ENCODE results near the gene SNAP25.

The SNAP25 gene

DNA sequence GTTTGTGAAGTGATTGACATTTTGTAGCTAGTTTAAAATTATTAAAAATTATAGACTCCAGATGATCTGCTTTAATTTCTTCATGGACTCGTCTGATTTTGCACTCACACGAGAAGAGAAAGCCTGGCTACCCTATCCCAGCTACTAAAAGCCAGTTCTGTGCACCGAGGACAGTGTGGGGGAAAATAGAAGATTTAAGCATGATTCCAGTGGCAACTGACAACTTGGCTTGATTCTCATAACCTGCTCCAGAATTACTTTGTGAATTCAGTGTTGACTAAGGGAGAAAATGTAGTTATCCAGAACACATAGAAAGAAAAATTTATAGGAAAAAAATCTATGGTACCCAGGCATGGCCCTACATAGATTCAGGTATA, 88.7 kb downstream of the SNAP25 start:
- DNase-seq: no peak

DNA sequence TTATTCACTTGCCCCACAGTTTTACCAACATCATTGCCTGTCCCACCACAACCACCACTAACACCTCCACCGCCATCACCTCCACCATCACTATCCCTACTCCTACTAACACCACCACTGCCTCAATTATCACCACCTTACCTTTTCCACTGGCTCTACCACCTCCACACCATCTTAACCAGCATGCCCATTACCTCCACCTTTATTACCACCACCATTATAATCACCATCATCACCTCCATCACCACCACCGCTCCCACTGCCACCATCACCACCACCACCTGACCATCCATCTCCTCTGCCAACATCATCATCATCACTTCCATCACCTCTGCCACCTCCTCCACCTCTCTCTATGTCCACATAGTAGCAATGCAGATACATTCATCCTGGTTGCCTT, 90.0 kb downstream of the SNAP25 start:
- no peak for DNase-seq

DNA sequence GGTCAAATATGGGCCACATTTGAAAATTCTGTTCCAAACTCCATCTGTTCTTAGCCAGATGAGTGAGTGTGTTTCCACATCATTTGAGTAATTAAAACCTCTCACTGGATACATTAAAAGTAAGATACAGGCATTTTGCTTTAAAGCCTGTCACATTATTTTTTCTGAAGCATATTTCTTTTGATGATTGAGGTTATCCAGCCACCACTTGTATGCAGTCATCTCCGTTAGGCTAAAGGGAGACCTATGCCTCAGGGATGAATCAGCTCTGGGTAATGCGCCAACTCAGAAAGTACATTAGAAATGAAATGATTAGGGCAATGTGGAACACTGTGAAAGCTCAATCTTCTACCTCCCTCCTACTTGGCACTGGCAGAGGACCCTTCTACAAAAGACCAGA, 90.7 kb downstream of the SNAP25 start:
- no peak for DNase-seq

DNA sequence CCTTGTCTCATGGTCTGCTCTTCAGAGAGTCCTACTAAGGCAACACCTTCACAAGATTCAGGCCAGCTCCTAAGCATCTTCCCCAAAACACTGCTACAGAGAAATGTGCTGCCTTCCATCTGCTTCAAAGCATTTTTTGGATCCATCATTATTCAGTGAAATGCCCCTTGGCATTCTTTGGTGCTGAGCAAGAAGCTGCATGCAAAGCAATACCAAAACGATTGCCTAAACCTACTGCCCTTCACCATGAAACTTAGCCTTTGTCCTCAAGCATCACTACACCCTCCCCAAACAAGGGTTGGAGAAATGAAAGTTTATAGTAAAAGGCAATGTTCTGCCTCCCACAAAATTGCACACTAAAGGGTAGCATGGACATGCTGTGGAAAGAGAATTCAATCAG, 93.5 kb downstream of the SNAP25 start:
- no peak for DNase-seq

DNA sequence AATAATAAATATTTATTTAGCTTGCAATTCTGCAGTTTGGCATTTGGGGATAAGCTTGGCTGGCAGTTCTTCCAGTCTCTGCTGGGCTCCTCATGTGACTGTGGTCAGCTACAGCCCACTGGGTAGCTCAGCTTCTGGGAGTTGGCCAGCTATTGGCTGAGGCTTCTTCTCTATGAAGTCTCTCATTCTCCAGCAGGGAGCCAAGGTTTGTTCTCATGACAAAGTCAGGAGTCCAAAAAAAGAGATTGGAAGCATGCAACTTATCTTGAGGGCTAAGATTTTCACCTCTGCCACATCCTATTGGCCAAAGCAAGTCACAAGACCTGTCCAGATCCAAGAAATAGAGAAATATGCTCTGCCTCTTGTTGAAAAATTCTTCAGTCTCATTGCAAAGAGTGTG, 94.6 kb downstream of the SNAP25 start:
- no peak for DNase-seq

DNA sequence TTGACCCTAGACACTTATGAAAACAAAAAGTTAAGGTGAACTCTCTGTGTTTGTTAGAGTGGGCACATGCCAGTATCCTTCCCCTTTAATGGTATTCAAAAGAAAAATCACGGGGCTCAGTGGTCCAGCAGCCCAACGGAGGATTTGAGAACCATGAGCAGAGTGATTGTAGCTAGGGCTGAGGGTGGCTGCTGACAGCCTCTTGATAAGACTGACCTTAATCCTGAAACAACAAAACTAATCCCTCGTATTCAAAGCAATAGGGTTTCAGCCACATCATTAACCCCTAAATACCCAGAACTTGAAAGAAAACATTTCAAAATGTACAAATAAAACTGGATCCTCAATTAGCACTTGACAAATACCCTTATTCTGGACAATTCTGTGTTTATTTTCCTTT, 95.1 kb downstream of the SNAP25 start:
- no peak for DNase-seq

DNA sequence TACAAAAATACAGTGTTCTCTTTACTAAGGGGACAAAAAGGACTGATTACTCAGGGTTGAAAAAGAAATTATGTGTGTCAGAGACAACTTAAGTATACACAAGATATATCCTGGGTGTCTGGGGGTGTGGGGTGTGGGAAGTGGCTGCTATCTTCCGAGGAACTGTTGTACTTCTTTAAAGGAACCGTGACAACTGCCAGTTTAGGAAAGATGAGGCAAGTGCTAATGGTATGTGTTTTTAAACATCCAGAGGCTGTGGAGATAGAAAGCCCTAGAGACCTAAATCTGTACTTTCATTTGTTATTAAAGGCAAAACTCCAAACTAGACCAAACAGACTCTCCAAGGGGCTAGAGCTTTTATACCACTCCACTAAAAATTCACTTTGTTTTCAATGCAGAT, 95.6 kb downstream of the SNAP25 start:
- no peak for DNase-seq

DNA sequence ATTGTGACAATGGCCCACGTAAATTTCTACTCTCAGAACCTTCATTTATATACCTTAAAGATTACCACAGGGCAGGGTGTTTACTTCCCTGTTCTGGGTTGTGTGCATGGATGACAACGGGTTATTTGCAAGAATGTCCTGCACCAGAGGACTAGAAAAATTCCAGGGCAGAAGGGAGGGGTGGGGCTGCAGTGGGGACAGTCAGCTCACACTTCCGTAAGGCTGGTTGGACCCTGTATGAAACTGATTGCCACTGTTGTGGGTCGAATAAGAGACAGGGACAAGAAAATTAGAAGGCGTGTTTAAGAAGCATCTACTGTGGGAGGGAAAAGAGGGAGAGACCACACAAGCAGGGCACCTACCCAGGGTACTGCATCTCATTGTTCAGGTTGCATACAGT, 96.5 kb downstream of the SNAP25 start:
- DNase-seq: no peak

DNA sequence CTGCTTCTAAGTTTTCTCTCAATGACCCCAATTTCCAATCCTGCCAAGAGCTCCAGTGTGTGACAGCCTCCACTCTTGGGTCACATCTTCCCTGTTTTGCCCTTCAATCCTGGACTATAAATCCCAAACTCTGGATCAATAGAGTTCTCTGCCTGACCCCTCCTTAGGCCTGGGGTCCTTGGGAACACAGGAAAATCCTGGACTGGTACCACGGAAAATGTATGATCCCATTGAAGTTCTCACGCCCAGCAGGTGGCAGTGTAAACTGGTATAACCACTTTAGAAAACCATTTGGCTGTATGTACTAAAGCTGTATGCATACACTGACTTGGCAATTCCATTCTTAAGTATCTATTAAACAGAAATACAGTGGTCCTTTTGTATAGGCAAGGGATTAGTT, 98.0 kb downstream of the SNAP25 start:
- DNase-seq: no peak

DNA sequence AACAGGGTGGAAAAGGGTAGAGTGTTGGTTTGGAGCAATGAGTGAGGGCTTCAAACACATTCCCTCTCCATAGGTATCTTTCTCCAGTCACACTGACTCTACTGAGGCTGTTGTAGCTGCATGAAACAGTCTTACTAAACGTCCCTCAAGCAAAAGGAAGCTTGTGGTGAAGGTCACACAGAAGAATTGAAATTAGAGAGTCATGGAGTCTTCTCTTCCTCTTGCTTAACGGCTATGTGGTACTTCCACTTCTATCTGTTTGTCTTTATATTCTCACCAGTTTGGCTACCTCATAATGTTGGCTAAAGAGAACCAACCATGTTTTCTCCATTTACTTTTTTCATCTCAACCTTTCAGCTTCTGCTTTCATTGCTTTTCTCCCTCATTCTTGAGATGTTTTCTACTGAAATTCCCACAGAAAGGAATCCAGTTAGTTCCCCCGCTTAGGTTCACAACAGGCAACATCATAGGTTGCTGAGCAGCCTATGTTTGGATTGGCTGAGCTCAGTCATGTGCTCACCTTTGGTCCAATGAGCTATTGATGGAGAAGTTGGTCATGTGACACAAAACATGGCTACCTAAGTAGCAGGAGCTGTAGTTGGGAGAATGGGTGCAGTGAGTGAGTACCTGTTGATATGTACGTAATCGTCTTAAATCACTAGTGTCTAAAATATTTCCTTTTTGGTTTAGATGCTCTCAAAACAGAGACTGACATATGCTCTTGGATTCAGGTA, 99.8 kb downstream of the SNAP25 start:
- DNase-seq: no peak

DNA sequence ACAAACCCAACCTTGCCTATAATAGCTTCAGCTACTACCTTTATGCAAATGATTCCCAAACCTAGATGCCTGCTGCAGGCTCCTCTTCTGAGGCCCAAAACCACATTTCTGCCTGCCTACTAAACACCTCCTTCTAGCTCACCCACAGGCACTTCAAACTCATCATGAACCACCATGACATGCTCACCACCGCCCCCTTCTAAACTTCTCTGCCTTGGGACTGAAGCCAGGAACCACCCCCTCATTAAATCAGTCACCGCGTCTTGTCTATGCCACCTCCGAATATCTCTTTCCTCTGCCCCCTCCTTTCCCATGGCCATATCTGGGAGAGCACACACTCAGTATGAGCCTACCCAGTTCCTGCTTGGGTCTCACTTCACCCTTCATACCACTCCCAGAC, 101.2 kb downstream of the SNAP25 start:
- no peak for DNase-seq

DNA sequence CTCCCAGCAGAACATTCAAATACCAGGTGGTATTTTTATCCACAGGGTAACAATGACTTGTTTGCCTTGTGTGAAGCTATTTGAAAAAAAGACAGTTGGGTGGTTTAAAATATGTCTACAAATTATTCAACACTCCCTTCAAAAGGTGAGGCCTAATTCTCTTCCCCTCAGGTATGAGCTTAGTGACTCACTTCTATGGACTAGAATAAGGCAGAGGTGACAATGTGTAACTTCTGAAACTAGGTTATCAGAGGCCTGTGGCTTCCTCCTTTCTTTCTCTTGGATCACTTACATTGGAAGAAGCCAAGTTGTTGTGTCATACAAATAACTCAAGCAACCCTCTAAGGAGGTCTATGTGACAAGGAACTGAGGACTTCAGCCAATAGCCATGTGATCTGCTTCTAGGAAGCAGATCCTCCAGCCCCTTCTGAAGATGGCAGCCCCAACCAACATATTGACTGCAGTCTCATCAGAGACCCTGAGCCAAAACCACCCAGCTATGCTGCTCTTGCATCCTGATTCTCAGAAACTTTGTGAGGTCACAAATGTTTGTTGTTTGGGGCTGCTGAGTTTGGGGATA, 102.6 kb downstream of the SNAP25 start:
- no peak for DNase-seq

DNA sequence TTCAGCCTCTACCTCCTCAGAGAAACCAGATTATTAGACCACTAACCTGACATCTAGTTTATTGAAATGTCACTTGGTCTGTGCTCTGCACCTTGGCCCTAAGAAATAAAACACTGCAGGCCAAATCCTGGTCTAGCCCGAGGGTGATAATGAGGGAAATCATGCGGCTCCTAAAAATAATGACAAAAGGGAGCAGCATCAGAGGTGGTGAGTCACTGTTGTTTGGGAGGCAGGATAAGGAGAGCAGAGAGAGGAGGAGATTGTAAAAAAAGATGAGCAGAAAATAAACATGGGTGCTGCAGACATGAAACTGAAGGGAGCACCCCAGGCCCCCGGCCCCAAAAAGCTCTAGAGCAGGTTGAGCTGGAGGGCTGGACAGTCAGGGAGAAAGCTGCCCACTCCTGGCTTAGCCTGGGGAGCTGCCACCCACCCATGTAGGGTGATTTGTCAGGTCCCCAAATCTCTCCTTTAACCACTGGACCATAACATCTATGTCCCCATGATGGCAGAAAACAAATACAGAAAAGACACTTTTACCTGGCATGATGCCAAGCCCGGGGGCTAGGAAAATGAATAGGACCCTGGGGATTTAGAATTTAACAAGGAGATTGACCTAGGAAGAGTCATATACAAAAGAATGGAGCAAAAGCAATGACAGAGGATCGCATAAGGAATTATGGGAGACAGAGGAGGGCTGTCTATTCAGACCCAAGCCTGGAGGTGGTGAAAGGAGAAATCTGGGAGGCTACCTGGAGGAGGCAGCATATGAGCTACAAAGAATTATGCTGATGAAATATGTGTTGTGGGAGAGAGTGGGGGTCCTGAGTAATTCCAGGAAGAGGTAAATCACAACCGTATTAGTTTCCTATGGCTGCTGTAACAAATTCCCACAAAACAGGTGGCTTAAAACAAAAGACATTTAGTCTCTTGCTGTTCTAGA, 103.7 kb downstream of the SNAP25 start:
- DNase-seq: no peak

DNA sequence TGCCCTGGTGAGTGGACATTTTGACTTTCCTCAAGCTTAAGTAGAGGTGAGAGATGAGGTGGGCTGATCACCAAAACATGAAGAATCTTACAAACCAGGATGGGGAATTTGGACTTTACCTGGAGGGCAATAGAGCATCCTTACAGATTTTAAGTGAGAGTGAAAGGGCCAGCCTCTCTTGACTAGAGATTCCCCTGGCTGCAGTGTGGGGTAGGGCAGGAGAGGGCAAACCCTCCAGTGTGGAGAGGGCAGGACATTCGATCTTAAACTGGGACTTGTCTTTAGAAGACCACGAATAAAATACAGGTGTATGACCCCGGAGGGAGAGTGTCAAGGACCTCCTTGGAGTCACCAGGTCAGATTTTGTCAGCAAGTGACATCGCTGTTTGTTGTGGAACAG, 105.1 kb downstream of the SNAP25 start:
- no peak for DNase-seq

DNA sequence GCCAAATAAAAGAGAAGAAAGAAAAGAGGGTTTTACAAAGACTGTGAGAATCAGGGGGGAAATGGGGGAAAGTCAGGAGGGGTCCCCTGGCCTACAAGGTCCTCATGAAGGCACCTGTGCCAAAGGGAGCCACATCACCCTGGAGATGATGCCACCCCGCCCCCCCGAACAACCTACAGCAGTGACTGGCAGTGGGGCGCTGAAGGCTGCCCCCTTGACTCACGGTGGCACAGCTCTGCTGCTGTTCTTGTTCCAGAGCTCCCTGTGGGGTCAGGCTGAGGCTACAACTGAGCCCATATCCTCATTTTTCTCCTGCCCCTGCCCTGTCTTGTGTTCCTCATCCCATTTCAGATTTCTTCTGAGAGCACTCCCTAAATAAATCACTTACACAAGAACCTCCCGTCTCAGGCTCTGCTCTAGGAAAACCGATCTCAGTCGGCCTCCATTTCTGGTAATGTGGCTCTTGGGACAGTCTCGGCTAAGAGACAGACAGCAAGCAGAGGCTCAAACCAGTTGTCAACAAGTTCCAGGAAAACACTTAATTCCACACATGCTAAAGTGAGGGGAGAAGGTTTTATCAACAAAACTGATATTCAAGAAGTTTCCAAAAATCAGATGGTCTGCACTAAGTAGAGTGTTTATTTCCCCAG, 105.7 kb downstream of the SNAP25 start:
- no peak for DNase-seq

DNA sequence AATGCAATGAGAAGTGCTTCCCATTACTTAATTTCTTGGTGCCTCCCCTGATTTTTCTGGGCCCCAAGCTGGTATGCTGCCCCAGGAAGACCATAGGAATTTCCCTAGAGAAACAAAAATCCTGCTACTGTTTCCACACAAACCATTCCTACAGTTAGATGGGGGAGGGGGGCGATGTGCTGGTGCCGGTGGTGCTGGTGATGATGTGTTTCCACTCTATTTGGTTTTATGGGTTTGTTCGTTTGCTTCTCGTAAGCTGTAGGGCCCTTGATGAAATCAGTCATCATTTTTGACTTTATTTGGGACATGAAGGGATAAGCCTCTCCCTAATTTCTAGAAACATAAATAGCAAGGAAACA, 110.2 kb downstream of the SNAP25 start:
- DNase-seq: no peak

DNA sequence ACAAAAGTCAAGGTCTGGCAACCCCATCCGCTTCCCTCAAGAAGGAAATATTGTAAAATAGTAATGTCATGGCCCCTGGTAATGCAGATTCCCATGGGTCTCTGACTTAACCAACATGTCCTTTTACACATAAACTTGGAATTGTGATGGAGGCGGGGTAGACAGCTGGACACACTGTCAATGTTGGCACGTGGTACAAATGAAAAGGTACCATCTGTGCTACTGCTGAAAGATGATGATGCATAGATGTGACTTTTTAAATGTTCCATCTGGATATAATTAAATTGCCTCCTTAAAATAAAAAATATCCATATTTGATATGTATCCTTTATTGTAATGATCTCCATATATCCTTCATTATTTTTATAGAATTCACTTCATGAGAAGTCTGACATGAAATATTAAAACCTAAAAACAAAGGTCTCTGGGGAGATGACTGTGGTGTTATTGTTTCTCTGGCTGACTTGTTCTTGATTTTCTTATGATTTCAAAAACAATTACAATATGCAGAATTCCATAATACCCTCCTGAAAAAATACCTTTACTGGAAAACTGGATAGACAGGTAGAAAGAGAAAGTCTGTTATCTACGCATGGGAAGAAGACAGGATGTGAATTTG, 110.9 kb downstream of the SNAP25 start:
- DNase-seq: no peak

DNA sequence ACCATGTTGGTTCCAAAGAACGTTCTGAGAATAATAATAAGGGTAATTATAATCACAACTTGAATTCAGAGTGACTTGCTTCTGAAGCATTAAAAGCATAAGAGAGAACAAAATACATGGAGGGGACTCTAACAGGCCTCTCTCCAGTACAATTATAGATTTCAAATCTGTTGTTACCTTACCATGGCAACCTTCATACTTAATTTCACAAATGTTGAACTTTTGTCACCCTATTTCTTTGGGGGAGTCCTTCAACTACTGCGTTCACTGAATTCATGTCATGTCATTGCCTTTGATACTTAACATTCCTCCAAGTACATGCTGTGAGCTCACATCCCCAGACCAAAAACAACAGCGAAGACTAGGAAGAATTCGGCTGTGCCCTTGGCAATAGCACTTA, 111.4 kb downstream of the SNAP25 start:
- no peak for DNase-seq

DNA sequence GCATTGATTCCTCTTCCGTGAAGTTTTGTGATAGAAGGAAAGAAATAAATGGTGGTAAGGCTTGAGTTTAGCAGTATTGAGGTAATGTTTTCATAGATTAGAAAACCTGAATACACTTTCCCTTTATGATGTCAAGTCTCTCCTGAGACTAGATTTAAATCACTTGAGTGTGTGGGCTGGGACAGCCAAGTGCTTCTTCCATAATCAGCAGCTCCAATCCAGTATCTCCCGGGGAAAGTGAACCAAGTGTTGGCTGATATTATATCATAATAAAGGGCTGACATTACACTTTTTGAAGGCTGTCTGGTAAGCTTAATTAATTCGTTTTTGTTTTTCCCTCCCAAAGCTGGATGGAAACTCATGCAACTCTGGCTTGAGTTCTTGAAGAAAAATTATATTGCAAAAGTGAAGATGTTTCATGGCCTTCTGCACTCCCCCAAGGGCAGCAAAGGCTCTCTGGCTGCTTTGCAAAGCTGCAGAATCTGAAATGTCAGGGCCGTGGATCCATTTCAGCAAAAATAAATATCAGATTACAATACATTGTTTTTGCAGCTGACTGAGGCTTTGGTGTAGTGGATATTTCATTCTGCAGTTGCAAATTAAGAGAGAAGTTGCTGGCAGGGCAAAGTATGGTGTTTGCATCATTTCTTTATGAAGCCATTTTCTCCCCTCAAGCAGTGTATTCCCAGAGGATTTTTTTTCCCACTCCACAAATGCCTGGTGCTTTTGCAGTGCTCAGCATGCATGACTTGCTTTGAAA, 114.2 kb downstream of the SNAP25 start:
- DNase-seq: no peak

DNA sequence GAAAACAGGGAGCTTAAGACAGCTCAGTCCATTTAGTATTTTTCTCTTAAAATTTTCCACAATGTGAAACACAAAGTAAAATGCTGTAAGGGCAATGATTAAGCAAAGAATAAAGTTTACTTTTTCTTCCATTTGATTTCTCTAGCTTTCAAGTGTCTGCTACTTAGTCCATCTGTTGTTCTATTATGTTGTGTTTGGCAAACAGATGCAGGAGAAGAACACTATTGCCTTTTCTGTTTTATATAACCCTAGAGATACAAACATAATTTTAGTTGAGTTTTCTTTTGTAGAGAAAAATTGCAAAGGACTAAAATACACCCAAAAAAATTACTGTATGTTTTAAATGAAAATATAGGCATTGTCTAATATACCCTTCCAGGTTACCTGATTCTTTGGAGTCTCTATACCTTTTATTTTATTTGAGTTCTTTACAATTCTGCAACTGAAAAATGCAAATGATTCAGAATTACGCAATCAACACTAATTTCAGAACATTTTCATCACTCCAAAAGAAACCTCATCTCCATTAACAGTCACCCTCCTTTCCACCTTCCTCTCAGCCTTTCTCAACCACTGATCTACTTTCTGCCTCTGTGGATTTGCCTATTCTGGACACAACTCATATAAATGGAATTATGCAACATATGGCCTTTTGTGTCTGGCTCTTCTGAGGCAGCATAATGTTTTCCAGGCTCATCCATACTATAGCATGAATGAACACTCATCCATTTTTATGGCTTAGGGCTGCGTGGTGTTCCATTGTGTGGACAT, 118.5 kb downstream of the SNAP25 start:
- no peak for DNase-seq

DNA sequence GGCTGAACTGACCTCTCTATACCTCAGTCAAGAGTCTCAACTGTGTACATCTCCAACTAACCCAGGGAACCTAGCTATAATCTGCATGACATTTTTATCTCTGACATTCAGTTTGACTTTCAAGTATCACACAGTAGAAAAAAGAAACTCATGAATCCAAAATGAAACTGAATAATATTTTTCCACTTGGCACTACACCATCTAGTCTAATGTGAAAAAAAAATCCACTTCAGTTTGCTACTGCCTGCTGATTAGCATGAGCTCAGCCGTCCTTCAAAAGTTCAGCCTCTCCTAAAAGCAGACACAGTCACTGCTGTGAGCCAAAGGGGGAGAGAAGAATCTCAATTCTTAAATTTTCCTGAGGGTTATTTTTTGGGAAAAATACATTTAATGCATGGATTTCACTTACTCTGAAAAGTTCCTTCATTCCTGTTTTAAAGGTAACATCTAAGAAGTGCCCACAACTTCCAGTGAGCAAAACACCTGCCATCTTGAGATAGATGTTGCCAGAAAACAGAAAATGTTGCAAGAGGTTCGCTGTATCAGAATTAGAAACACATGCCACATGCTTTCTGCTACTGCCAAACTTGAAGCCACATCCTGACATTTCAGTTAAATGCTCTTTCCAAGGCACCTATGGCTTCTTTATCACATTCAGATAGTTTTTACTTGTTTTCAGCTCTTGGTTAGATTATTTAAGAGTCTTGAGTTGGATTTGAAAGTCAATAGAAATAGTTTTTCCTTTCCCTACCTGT, 120.0 kb downstream of the SNAP25 start:
- no peak for DNase-seq
